Pancreas (tissue), 10 donors: ENCODE results near the gene CD248. TPM values are rescaled to one million over a fixed set of nuclear protein-coding genes. Genes with fewer than 3 reads are reported as not detected.

ENCODE experiments used
- ATAC-seq, 4 donors: fragments of 200-7000 bp; cut with Tn5 transposase; one replicate each; pipeline versions ENCODE4 v1.8.0 to v1.9.1; 2020; ENCODE audit warnings: mild to moderate bottlenecking in 4 of 4, moderate library complexity in 4 of 4
- DNase-seq, 6 donors: peaks; one replicate each; pipeline ENCODE4 v3.0.0-alpha.2; 2020
- FAIRE-seq: peaks from 2 replicates; lab custom pipeline; 2012; peaks lifted over from hg19 to GRCh38; lab: Jason Lieb, UNC
- H3K27ac ChIP-seq, 4 donors: fragments of 200-600 bp; sonication (generic); 1 replicate in 3 of 4; 2 replicates in 1 of 4; pipeline versions ENCODE4 v1.5.0 to v1.8.0; 2020
- H3K27me3 ChIP-seq, 4 donors: fragments of 200-600 bp; one replicate each; pipeline ENCODE4 v1.8.0; 2021
- H3K36me3 ChIP-seq, 3 donors: fragments of 200-600 bp; sonication (generic) in 1 of 3; one replicate each; pipeline versions ENCODE4 v1.5.0 to v1.8.0; 2020 to 2021
- H3K4me1 ChIP-seq, 3 donors: fragments of 200-600 bp; one replicate each; pipeline ENCODE4 v1.8.0; 2021
- H3K4me3 ChIP-seq, 4 donors: fragments of 200-600 bp; sonication (generic) in 2 of 4; one replicate each; pipeline versions ENCODE4 v1.5.0 to v1.8.0; 2020 to 2021
- H3K9me3 ChIP-seq, 4 donors: fragments of 200-600 bp; one replicate each; pipeline ENCODE4 v1.8.0; 2021
- WGBS, 2 donors: extraction: QIAGEN DNeasy Blood & Tissue Kit; methylation state at CpG; one replicate each; pipeline ENCODE4 v1.1.7; 2013; 5-methylcytosine and 5-hydroxymethylcytosine counted together
- intact Hi-C, 3 donors: fragments of 100-400 bp; cut with DNase I; formaldehyde crosslinking; loops; one replicate each; pipeline versions ENCODE4 v1.11.1 to v1.14.2; 2022
- polyA plus RNA-seq, 2 donors: library from polyadenylated mRNA; stranded (reverse); fragments of 200-250 nt; gene quantifications; one replicate each; pipeline ENCODE4 v1.2.3, GENCODE V29; 2013
- total RNA-seq, 6 donors: library from RNA; stranded (reverse); fragmentation: NEBNext Ultra II Directional in 4 of 6; extraction: Animal tissue kit (Norgen Biotek cat#: 25700) in 4 of 6; gene quantifications; one replicate each; pipeline versions ENCODE4 v1.2.1 to v1.2.4, GENCODE V29; 2021 to 2023
- TF ChIP-seq, protein P1 (sequence below), 4 donors: fragments of 200-600 bp; sonication (generic) in 3 of 4; IDR thresholded peaks; one replicate each; pipeline versions ENCODE4 v1.5.0 to v1.8.0; 2021; ENCODE audit warnings: antibody characterized with exemption in 4 of 4
- donor health status: healthy with polysubstance abuse.
- donor health status: DM: no; HTN: no; CAD: no; lungs with moderate emphysema.
- donor health status: DM: no; HTN: no; CAD: no.
- donor health status: control.
- donor health status: control.
- donor health status: Bipolar disorder and iron deficiency.
- donor health status: DM: yes; HTN: yes; CAD: no.
- donor health status: DM: no; HTN: no; CAD: no.
- donor health status: DM: no; HTN: no; CAD: no.
- donor health status: DM: yes; HTN: yes; CAD: no.

Gene CD248
- total and polyA plus RNA-seq, 8 donors: 1.2 to 17.7 (median 3.8) TPM

DNA sequence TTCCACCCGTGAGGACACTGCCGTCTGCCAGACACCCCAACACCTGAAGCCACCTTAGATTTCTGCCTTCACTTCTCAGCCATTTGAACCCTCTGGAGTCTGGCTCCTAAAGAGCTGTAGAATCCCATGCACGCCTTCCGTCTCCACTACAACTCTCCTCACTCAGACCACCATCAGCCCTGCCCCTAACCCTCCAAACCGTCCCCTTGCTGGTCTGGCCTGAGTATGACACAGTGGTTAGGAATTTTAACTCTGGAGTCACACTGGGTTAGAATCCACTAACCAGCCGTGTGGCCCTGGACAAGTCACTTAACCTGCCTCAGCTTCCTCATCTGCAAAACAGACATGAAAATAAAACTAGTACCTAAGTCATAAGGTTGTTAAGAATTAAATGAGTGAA is 35.8 kb downstream of the CD248 start:
- no peak overlapping the region for H3K27ac ChIP-seq
- no peak for ATAC-seq
- DNase-seq: no peak
- no peak overlapping the region for H3K4me3 ChIP-seq
- H3K36me3 ChIP-seq: no peaks in the 10 kb centered on the region
- H3K9me3 ChIP-seq: no peaks in the 10 kb centered on the region
- peaks cover 0 to 5% (median 0%) of the 10 kb centered on the region in 3 donors for H3K4me1 ChIP-seq
- TF ChIP-seq, protein P1, sequence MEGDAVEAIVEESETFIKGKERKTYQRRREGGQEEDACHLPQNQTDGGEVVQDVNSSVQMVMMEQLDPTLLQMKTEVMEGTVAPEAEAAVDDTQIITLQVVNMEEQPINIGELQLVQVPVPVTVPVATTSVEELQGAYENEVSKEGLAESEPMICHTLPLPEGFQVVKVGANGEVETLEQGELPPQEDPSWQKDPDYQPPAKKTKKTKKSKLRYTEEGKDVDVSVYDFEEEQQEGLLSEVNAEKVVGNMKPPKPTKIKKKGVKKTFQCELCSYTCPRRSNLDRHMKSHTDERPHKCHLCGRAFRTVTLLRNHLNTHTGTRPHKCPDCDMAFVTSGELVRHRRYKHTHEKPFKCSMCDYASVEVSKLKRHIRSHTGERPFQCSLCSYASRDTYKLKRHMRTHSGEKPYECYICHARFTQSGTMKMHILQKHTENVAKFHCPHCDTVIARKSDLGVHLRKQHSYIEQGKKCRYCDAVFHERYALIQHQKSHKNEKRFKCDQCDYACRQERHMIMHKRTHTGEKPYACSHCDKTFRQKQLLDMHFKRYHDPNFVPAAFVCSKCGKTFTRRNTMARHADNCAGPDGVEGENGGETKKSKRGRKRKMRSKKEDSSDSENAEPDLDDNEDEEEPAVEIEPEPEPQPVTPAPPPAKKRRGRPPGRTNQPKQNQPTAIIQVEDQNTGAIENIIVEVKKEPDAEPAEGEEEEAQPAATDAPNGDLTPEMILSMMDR (IDR thresholded peaks at IDR 0.05): no peak
- intact Hi-C loops: loop anchor here in 1 of 3 donors (10.0 kb wide), 1 partner anchor 56 kb away; no protein-coding TSS in a partner anchor
- WGBS, 2 donors: 81 to 89% methylated on average over 6 of the region's 6 CpGs
- H3K27me3 ChIP-seq: no peaks in the 10 kb centered on the region
- no peak for FAIRE-seq

DNA sequence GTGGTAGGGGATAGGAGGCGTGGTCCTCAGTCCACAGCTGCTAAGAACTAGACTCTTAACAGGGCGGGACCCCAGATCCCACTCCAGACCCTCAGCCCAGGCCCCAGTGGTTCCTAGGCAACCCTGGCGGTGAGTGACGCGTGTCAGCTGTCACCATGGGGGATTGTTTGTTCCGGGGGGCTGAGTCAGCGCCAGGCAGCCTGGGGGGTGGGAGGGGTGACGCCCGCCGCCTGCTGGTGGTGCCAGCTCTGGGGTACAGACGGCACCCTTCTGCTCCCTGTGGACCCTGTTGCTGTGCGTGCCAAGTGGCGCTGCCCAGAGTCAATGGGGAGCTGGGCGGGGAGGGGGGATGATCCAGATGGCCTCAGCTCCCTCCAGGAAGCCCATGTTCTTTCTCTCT is 36.4 kb downstream of the CD248 start:
- Histone ChIP-seq H3K9me3 (no peaks in the 10 kb centered on the region), H3K27ac (no peak overlapping the region), H3K4me3 (no peak overlapping the region), H3K27me3 (no peaks in the 10 kb centered on the region), H3K36me3 (peaks cover 0 to 5% (median 4%) of the 10 kb centered on the region in 3 donors), H3K4me1 (peaks cover 0 to 5% (median 0%) of the 10 kb centered on the region in 3 donors)
- FAIRE-seq (no peak), DNase-seq (peak in 3 of 6 donors; percentile 18 to 69 (median 27)), ATAC-seq (no peak)
- 82 to 85% methylated on average over 13 to 14 of the region's 14 CpGs for WGBS, 2 donors
- intact Hi-C loops: loop anchor here in 1 of 3 donors (10.0 kb wide), 1 partner anchor 56 kb away; no protein-coding TSS in a partner anchor
- TF ChIP-seq, protein P1 (IDR thresholded peaks at IDR 0.05): no peak

DNA sequence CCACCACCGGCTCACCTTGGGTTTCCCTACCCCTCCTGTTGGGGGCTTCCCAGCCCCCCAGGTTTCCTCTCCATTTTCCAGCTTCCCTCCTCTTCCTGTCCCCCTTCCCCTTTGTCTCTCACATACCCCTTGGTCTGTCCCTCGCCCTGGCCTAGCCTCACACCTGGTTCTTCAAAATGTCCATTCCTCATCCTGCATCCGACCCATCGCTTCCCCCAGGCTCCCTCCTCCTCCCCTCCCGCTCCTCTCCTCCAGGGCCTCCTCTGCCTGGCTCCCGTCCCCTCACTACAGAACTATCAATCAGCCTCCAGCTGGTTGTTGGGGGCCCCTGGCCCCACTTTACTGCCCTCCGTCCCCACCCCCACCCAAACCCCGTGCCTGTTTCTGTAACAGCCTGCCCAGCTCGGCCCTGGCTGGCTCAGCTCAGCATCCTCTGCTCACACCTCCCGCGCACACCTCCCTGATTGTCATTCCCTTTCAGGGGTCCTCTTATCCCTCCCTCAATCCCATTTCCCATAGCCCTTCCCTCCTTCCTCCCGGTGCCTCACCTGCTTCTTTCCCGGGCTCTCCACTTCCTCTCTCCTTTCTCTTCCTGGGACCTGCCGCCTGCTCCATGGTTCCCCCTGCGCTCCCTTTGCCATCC is 37.6 kb downstream of the CD248 start:
- Histone ChIP-seq H3K9me3 (no peaks in the 10 kb centered on the region), H3K36me3 (peaks cover 0 to 11% (median 9%) of the 10 kb centered on the region in 3 donors), H3K4me1 (peaks cover 0 to 5% (median 0%) of the 10 kb centered on the region in 3 donors), H3K4me3 (no peak overlapping the region), H3K27me3 (no peaks in the 10 kb centered on the region), H3K27ac (no peak overlapping the region)
- DNase-seq (peak in 1 of 6 donors; percentile 2), FAIRE-seq (no peak), ATAC-seq (no peak)
- intact Hi-C loops: no loop called here
- 71 to 73% methylated on average over 15 of the region's 15 CpGs for WGBS, 2 donors
- TF ChIP-seq, protein P1 (IDR thresholded peaks at IDR 0.05): no peak

DNA sequence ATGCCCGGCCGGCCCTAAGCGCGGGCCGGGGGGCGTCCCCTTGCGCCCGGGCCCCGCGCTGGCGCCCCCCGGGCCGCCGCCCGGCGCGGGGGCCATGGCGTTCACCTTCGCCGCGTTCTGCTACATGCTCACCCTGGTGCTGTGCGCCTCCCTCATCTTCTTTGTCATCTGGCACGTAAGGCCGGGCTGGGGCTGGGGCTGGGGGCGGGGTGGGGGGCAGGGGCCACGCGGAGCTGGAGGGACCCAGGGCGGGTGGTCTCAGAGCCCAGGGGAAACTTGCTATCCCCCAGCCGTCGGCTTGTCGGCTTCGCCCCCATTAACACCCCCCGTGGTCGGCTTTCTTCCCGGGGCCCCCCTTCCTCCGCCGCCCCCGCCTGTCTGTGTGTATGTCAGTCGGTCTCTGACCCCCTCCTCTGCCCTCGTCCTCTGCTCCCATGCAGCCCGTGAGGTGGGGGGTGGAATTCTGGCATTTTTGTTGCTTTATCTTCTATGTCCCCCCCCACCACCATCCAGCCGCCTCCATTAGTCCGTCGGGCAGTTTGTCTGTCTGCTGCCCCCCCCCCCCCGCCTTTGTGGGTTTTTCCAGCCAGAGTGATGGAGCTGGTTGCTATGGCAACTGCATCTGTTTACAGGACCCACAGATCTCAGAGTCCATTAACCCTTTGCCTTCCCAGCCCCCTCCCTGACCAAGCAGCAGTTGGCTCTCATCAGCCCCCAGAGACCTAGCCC is 38.3 kb downstream of the CD248 start:
- Histone ChIP-seq H3K4me3 (peak overlapping the region in 2 of 4 donors; percentile 10 to 24), H3K9me3 (no peaks in the 10 kb centered on the region), H3K27ac (no peak overlapping the region), H3K4me1 (peaks cover 0 to 5% (median 0%) of the 10 kb centered on the region in 3 donors), H3K27me3 (no peaks in the 10 kb centered on the region), H3K36me3 (peaks cover 0 to 18% (median 12%) of the 10 kb centered on the region in 3 donors)
- TF ChIP-seq, protein P1 (IDR thresholded peaks at IDR 0.05): no peak
- DNase-seq (peak in 1 of 6 donors; percentile 65), ATAC-seq (no peak), FAIRE-seq (no peak)
- WGBS, 2 donors: 5 to 7% methylated on average over 27 to 44 of the region's 45 CpGs
- intact Hi-C loops: no loop called here
